ENCODE results near the gene ERP44. TPM values are rescaled to one million over a fixed set of nuclear protein-coding genes. Genes with fewer than 3 reads are reported as not detected.
"Not testable (repeated sequence)": the region's sequence is repeated elsewhere in the genome, so short reads cannot be mapped to it uniquely, and the experiment has no call there.

The ERP44 gene
- total RNA-seq, 1 experiment from 2014 or later, result 10.1 TPM

DNA sequence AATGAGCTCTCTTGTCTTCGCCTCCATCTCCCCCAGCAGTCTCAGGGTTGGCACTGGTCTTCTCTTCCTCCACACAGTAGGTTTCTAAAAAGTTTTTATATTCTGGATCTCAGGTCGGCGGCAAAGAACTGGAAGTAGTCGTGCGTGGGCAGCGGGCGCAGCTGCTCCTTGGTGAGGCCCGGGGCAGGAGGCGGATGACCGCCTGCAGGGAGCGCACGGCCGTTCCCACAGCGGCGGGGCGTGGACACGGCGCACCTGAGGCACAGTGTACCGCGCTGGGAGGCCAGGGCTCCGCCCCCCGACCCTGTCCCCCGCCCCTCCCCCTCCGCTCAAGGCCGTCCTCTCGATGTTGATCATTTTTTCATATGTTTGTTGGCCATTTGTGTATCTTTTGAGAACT lies 99.9 kb downstream of the ERP44 start:
- H3K27me3 ChIP-seq (ENCODE audit: control insufficient read depth, insufficient read depth, low read length), result no peaks in the 10 kb centered on the region
- H3K27ac ChIP-seq (ENCODE audit: low read length), result no peak overlapping the region
- no peaks in the 10 kb centered on the region for H3K9me3 ChIP-seq (ENCODE audit: control insufficient read depth, insufficient read depth, low read depth, low read length)
- DNase-seq (ENCODE audit: low read depth, low spot score) (no peak), ATAC-seq (no peak)
- H3K4me1 ChIP-seq (ENCODE audit: control insufficient read depth, insufficient read depth, low read length), result no peaks in the 10 kb centered on the region
- no peak overlapping the region for H3K4me3 ChIP-seq (ENCODE audit: low read depth in 2 of 2, low read length in 2 of 2)
- H3K36me3 ChIP-seq (ENCODE audit: control insufficient read depth, insufficient read depth, low read length), result no peaks in the 10 kb centered on the region
- CTCF ChIA-PET, result no interaction called here
- intact Hi-C loops (cut with micrococcal nuclease; ENCODE audit: unreplicated experiment) (no loop called here), in situ Hi-C loops (cut with HindIII; ENCODE audit: low pct_unique_long_range_greater_than_20kb, low sequenced_read_pairs) (no loop called here)
- TF ChIP-seq SIN3A (IDR thresholded peaks at IDR 0.05; ENCODE audit: borderline replicate concordance, insufficient read depth, low read depth, low read length), result no peak
- TF ChIP-seq, protein P1, sequence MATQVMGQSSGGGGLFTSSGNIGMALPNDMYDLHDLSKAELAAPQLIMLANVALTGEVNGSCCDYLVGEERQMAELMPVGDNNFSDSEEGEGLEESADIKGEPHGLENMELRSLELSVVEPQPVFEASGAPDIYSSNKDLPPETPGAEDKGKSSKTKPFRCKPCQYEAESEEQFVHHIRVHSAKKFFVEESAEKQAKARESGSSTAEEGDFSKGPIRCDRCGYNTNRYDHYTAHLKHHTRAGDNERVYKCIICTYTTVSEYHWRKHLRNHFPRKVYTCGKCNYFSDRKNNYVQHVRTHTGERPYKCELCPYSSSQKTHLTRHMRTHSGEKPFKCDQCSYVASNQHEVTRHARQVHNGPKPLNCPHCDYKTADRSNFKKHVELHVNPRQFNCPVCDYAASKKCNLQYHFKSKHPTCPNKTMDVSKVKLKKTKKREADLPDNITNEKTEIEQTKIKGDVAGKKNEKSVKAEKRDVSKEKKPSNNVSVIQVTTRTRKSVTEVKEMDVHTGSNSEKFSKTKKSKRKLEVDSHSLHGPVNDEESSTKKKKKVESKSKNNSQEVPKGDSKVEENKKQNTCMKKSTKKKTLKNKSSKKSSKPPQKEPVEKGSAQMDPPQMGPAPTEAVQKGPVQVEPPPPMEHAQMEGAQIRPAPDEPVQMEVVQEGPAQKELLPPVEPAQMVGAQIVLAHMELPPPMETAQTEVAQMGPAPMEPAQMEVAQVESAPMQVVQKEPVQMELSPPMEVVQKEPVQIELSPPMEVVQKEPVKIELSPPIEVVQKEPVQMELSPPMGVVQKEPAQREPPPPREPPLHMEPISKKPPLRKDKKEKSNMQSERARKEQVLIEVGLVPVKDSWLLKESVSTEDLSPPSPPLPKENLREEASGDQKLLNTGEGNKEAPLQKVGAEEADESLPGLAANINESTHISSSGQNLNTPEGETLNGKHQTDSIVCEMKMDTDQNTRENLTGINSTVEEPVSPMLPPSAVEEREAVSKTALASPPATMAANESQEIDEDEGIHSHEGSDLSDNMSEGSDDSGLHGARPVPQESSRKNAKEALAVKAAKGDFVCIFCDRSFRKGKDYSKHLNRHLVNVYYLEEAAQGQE (IDR thresholded peaks at IDR 0.05; ENCODE audit: insufficient read depth in 1 of 2, low read depth in 2 of 2, low read length in 1 of 2), result no peak
- TF ChIP-seq TCF7L2 (IDR thresholded peaks at IDR 0.05; ENCODE audit: low read depth, low read length), result no peak
- no peak for TF ChIP-seq POLR2AphosphoS5 (IDR thresholded peaks at IDR 0.05; ENCODE audit: low read depth, low read length)
- TF ChIP-seq, protein P2, sequence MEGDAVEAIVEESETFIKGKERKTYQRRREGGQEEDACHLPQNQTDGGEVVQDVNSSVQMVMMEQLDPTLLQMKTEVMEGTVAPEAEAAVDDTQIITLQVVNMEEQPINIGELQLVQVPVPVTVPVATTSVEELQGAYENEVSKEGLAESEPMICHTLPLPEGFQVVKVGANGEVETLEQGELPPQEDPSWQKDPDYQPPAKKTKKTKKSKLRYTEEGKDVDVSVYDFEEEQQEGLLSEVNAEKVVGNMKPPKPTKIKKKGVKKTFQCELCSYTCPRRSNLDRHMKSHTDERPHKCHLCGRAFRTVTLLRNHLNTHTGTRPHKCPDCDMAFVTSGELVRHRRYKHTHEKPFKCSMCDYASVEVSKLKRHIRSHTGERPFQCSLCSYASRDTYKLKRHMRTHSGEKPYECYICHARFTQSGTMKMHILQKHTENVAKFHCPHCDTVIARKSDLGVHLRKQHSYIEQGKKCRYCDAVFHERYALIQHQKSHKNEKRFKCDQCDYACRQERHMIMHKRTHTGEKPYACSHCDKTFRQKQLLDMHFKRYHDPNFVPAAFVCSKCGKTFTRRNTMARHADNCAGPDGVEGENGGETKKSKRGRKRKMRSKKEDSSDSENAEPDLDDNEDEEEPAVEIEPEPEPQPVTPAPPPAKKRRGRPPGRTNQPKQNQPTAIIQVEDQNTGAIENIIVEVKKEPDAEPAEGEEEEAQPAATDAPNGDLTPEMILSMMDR (IDR thresholded peaks at IDR 0.05), result no peak
- no TSS peak for BruUV-seq (replicated peaks)
- POLR2A ChIA-PET, result no interaction called here

DNA sequence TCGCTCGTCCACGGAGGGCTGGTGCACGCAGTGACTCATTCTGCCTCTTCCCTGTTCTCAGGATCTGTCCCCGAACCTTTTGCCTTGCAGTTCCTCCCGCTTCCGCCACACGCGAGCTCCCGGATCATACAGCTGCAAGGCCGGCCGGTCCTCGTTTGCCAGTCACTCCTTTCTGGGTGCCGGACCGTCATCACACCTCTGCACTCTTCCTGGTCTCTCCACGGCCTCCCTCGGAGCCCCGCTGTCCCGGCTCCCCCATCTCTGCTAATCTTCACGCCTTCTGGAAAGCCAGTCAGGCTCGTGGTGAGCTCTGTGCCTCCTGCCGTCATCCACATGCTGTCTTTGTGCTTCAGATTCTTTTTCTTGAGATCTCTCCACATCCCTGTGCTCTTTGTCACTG lies 100.5 kb downstream of the ERP44 start:
- ATAC-seq, result no peak
- DNase-seq (ENCODE audit: low read depth, low spot score), result no peak
- in situ Hi-C loops (cut with HindIII; ENCODE audit: low pct_unique_long_range_greater_than_20kb, low sequenced_read_pairs), result no loop called here
- intact Hi-C loops (cut with micrococcal nuclease; ENCODE audit: unreplicated experiment), result no loop called here
- Histone ChIP-seq H3K27ac (ENCODE audit: low read length) (no peak overlapping the region), H3K4me1 (ENCODE audit: control insufficient read depth, insufficient read depth, low read length) (no peaks in the 10 kb centered on the region), H3K4me3 (ENCODE audit: low read depth in 2 of 2, low read length in 2 of 2) (no peak overlapping the region), H3K27me3 (ENCODE audit: control insufficient read depth, insufficient read depth, low read length) (no peaks in the 10 kb centered on the region), H3K9me3 (ENCODE audit: control insufficient read depth, insufficient read depth, low read depth, low read length) (no peaks in the 10 kb centered on the region), H3K36me3 (ENCODE audit: control insufficient read depth, insufficient read depth, low read length) (no peaks in the 10 kb centered on the region)
- CTCF ChIA-PET, result no interaction called here
- POLR2A ChIA-PET, result no interaction called here
- BruUV-seq (replicated peaks), result no TSS peak
- TF ChIP-seq, protein P2 (IDR thresholded peaks at IDR 0.05), result no peak
- TF ChIP-seq TCF7L2 (IDR thresholded peaks at IDR 0.05; ENCODE audit: low read depth, low read length), result no peak
- TF ChIP-seq POLR2AphosphoS5 (IDR thresholded peaks at IDR 0.05; ENCODE audit: low read depth, low read length), result no peak
- TF ChIP-seq SIN3A (IDR thresholded peaks at IDR 0.05; ENCODE audit: borderline replicate concordance, insufficient read depth, low read depth, low read length), result no peak
- TF ChIP-seq, protein P1 (IDR thresholded peaks at IDR 0.05; ENCODE audit: insufficient read depth in 1 of 2, low read depth in 2 of 2, low read length in 1 of 2), result no peak

DNA sequence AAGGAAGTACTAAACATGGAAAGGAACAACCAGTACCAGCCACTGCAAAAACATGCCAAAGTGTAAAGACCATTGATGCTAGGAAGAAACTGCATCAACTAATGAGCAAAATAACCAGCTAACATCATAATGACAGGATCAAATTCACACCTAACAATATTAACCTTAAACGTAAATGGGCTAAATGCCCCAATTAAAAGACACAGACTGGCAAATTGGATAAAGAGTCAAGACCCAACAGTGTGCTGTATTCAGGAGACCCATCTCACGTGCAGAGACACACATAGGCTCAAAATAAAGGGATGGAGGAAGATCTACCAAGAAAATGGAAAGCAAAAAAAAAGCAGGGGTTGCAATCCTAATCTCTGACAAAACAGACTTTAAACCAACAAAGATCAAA lies 108.3 kb downstream of the ERP44 start:
- POLR2A ChIA-PET; in situ Hi-C loops (cut with HindIII; ENCODE audit: low pct_unique_long_range_greater_than_20kb, low sequenced_read_pairs); ATAC-seq; H3K4me3 ChIP-seq (ENCODE audit: low read depth in 2 of 2, low read length in 2 of 2); H3K9me3 ChIP-seq (ENCODE audit: control insufficient read depth, insufficient read depth, low read depth, low read length); H3K27me3 ChIP-seq (ENCODE audit: control insufficient read depth, insufficient read depth, low read length); DNase-seq (ENCODE audit: low read depth, low spot score); CTCF ChIA-PET; BruUV-seq (replicated peaks); H3K27ac ChIP-seq (ENCODE audit: low read length); H3K4me1 ChIP-seq (ENCODE audit: control insufficient read depth, insufficient read depth, low read length); intact Hi-C loops (cut with micrococcal nuclease; ENCODE audit: unreplicated experiment); H3K36me3 ChIP-seq (ENCODE audit: control insufficient read depth, insufficient read depth, low read length): not testable (repeated sequence)

Data from Panc1 (cell line).